HepG2 (cell line): ENCODE measurements around the gene CREG2.

ENCODE experiments used
- SUZ12 ChIP-seq: fragments of 150-350 bp; IDR thresholded peaks from 2 replicates; pipeline ENCODE4 v1.6.1; 2014; ENCODE audit warnings: low read depth, low read length
- ZNF589 ChIP-seq: sonication (generic); formaldehyde crosslinking; conservative IDR thresholded peaks from 2 replicates; pipeline ENCODE4 v1.8.0; 2022; ENCODE audit warnings: mild to moderate bottlenecking, moderate library complexity, missing genetic modification reagents

DNA sequence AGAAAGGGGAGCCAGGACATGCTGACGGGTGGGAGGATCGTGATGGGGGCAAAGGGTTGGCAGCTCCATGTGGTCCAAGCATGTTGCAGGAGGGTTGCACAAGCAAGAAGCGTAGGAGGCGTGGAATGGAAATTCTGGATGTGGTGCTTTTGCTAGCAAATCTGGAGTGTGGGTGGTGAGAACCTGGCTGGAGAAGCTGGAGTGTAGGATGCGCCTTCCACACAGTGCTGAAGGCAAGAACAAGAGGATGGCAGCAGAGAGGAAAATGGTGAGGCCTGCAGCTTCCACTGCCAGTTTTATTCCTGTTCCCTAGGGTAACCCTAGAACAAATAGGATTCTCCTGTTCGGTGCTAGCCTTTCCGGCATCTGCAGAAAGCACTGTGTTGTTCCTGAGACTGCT lies 22.4 kb downstream of the CREG2 start:
- TF ChIP-seq ZNF589 (no peak), SUZ12 (no peak)
